Right lobe of liver (tissue), 6 donors: Measurements from ENCODE around the gene PANK2. TPM values are rescaled to one million over a fixed set of nuclear protein-coding genes. Genes with fewer than 3 reads are reported as not detected.

ENCODE experiments used
- ATAC-seq, 4 donors: fragments of 200-7000 bp; cut with Tn5 transposase; one replicate each; pipeline ENCODE4 v1.9.1; 2020; ENCODE audit warnings: mild to moderate bottlenecking in 4 of 4, moderate library complexity in 4 of 4
- DNase-seq, 3 donors: peaks; one replicate each; pipeline ENCODE4 v3.0.0-alpha.2; 2020
- H3K27ac ChIP-seq, 3 donors: fragments of 200-600 bp; one replicate each; pipeline ENCODE4 v1.8.0; 2022
- H3K27me3 ChIP-seq, 2 donors: fragments of 200-600 bp; one replicate each; pipeline ENCODE4 v1.8.0; 2022
- H3K36me3 ChIP-seq, 4 donors: fragments of 200-600 bp; sonication (generic) in 1 of 4; one replicate each; pipeline versions ENCODE4 v1.5.1 to v1.8.0; 2017 to 2022; ENCODE audit warnings: control low read depth in 1 of 4
- H3K4me1 ChIP-seq, 4 donors: fragments of 200-600 bp; sonication (generic) in 1 of 4; one replicate each; pipeline versions ENCODE4 v1.5.1 to v1.8.0; 2017 to 2022; ENCODE audit warnings: control low read depth in 1 of 4
- H3K4me3 ChIP-seq, 3 donors: fragments of 200-600 bp; one replicate each; pipeline ENCODE4 v1.8.0; 2022
- H3K9me3 ChIP-seq, 4 donors: fragments of 200-600 bp; sonication (generic) in 1 of 4; one replicate each; pipeline versions ENCODE4 v1.5.1 to v1.8.0; 2017 to 2022; ENCODE audit warnings: control low read depth in 1 of 4
- CTCF ChIP-seq, 4 donors: fragments of 200-600 bp in 3 of 4; fragments of 450-650 bp in 1 of 4; IDR thresholded peaks; one replicate each; pipeline versions ENCODE4 v1.5.1 to v1.8.0; 2016 to 2022; ENCODE audit warnings: antibody characterized with exemption in 4 of 4, mild to moderate bottlenecking in 2 of 4
- POLR2A ChIP-seq: fragments of 450-650 bp; IDR thresholded peaks from one replicate; pipeline ENCODE4 v1.6.1; 2017; ENCODE audit warnings: antibody characterized with exemption, mild to moderate bottlenecking
- WGBS: methylation state at CpG from one replicate; pipeline ENCODE4 v1.1.6; 2018; ENCODE audit warnings: low coverage, low lambda C conversion rate; ENCODE audit not compliant: insufficient coverage; ENCODE audit errors: missing lambda C conversion rate; 5-methylcytosine and 5-hydroxymethylcytosine counted together
- intact Hi-C, 2 donors: fragments of 100-400 bp; cut with DNase I; formaldehyde crosslinking; loops; one replicate each; pipeline versions ENCODE4 v1.11.2 to v1.14.1; 2022
- microRNA counts: library from miRNA; unstranded; fragments of <30 nt; microRNA quantifications from one replicate; lab custom pipeline; 2016
- microRNA-seq, 2 donors: library from miRNA; unstranded; fragments of <30 nt; microRNA quantifications; one replicate each; pipeline ENCODE4, GENCODE V29; 2019 to 2020
- small RNA-seq, 2 experiments: library from RNA; depleted of rRNA; stranded (forward); fragments of <200 nt; gene quantifications; one replicate each; pipeline ENCODE3, GENCODE V24; 2016
- total RNA-seq, 6 experiments: library from RNA; depleted of rRNA in 2 of 6; stranded (reverse); fragments of >200 nt in 2 of 6; fragmentation: NEBNext Ultra II Directional in 3 of 6; extraction: Animal tissue kit (Norgen Biotek cat#: 25700) in 3 of 6; gene quantifications; one replicate each; pipeline versions ENCODE4 v1.1.0 to v1.2.4, GENCODE V29; 2016 to 2023
- donor health status: DM: no; HTN: yes; CAD: no.
- donor health status: DM: no; HTN: no; CAD: no.
- donor health status: DM: no; HTN: no; CAD: no.
- donor health status: DM: no; HTN: yes; CAD: no.
- donor health status: DM: no; HTN: yes; CAD: no.

The PANK2 gene
- total RNA-seq, 6 experiments from 2014 or later: 13.0 to 17.8 (median 13.8) TPM

GRCh38 chr20:3973705-3974104, 84.5 kb downstream of the PANK2 start:
- H3K4me1 ChIP-seq: peaks cover 0 to 16% (median 2%) of the 10 kb centered on the region in 4 donors
- no peaks in the 10 kb centered on the region for H3K27me3 ChIP-seq
- H3K36me3 ChIP-seq: no peaks in the 10 kb centered on the region
- no peak overlapping the region for H3K27ac ChIP-seq
- H3K4me3 ChIP-seq: no peak overlapping the region
- TF ChIP-seq POLR2A (no peak), CTCF (IDR thresholded peaks at IDR 0.05) (no peak)
- intact Hi-C loops: loop anchor here in 1 of 2 donors (10.0 kb wide), 1 partner anchor 49 kb away; no protein-coding TSS in a partner anchor
- H3K9me3 ChIP-seq: no peaks in the 10 kb centered on the region
- 32% methylated on average over 2 of the region's 2 CpGs for WGBS
- ATAC-seq (peak in 2 of 4 donors; percentile 15 to 23), DNase-seq (no peak)

GRCh38 chr20:3976511-3976910, 87.3 kb downstream of the PANK2 start:
- no peaks in the 10 kb centered on the region for H3K27me3 ChIP-seq
- no peaks in the 10 kb centered on the region for H3K36me3 ChIP-seq
- intact Hi-C loops: loop anchor here in 1 of 2 donors (10.0 kb wide), 1 partner anchor 52 kb away; no protein-coding TSS in a partner anchor
- ATAC-seq: no peak
- H3K9me3 ChIP-seq: no peaks in the 10 kb centered on the region
- no peak overlapping the region for H3K27ac ChIP-seq
- peaks cover 0 to 12% (median 0%) of the 10 kb centered on the region in 4 donors for H3K4me1 ChIP-seq
- no peak for DNase-seq
- WGBS: 22% methylated on average over 2 of the region's 2 CpGs
- TF ChIP-seq POLR2A (no peak), CTCF (IDR thresholded peaks at IDR 0.05) (no peak)
- H3K4me3 ChIP-seq: no peak overlapping the region

MicroRNAs within 50 kb of the gene (microRNA counts, 767-probe panel; counts per million panel counts)
- microRNA hsa-miR-103a-3p (lab: Ali Mortazavi, UCI): 237 counts per million

Small RNAs within 50 kb of the gene (microRNA-seq; reads per million reads assigned to microRNA genes)
- gene MIR103A2 (0 reads per million in 2 donors), gene MIR103B2 (0 reads per million in 2 donors)

Small RNAs within 50 kb of the gene (small RNA-seq; reads per million reads assigned to genes)
- 0.97 to 2.1 reads per million in 2 experiments for gene MIR103A2

Other genes with a start within 250 kb of the PANK2 start
- not detected for gene GFRA4, start 226.0 kb upstream of the PANK2 start, total RNA-seq
- gene ADAM33, start 207.4 kb upstream of the PANK2 start, total RNA-seq: under 1 TPM; 0.24 to 0.51 (median 0.45) TPM
- 10 to 100 TPM in 2 of 6 experiments, 1 to 10 TPM in 4; 2.6 to 13.9 (median 5.7) TPM for gene SIGLEC1, start 176.8 kb upstream of the PANK2 start, total RNA-seq
- gene HSPA12B, start 156.7 kb upstream of the PANK2 start, total RNA-seq: 1 to 10 TPM in 3 of 6 experiments, under 1 TPM in 3; 0.46 to 2.2 (median 0.97) TPM
- 10 to 100 TPM in 3 of 6 experiments, 1 to 10 TPM in 3; 9.6 to 11.7 (median 9.9) TPM for gene ADISSP, start 121.6 kb upstream of the PANK2 start, total RNA-seq
- gene SPEF1, start 107.9 kb upstream of the PANK2 start, total RNA-seq: not detected
- 10 to 100 TPM; 27.8 to 43.1 (median 31.6) TPM for gene CENPB, start 102.6 kb upstream of the PANK2 start, total RNA-seq
- 10 to 100 TPM; 10.9 to 28.7 (median 16.5) TPM for gene CDC25B, start 93.1 kb upstream of the PANK2 start, total RNA-seq
- gene AP5S1, start 68.8 kb upstream of the PANK2 start, total RNA-seq: 10 to 100 TPM in 3 of 6 experiments, 1 to 10 TPM in 3; 7.7 to 16.1 (median 9.5) TPM
- gene MAVS, start 42.6 kb upstream of the PANK2 start, total RNA-seq: 10 to 100 TPM; 10.1 to 20.4 (median 17.0) TPM
- gene RNF24, start 126.2 kb downstream of the PANK2 start, total RNA-seq: 1 to 10 TPM; 1.1 to 8.7 (median 2.2) TPM